K562 treated with DMSO at 1 percent for 48 hours (cell line): ENCODE data around the gene WFDC9. TPM values are rescaled to one million over a fixed set of nuclear protein-coding genes. Genes with fewer than 3 reads are reported as not detected.

Experiments used
- total RNA-seq: library from RNA; unstranded; fragments of 300-600 nt; gene quantifications from 2 replicates; pipeline ENCODE4 v1.2.3, GENCODE V29; 2022; ENCODE audit warnings: low replicate concordance; ENCODE audit errors: extremely low read depth

WFDC9 gene
- total RNA-seq: not detected in 2 replicates

DNA sequence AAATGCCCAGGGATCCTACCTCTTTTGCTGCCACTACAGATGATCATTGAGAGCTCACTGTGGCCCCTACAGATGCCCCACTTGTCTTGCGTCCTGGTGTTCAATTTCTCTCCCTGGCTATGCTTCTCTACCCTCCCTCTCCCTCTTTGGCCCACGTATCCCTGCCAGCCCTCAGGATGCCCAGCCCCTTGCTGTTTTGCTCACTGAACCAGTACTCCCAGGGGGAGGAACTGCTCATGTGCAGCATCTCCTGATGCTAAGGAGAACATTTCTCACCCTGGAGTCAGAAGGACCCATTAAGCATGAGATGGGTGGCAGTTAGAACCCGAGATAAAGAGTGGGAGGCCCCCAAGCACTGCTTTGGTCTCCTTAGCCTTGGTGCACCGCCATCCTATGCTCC lies at the start of gene WFDC9:
WFDC9 (minus strand) TSS at position 101 of the 400 bp plus-strand sequence. CDS start 21,103 bp downstream, outside the sequence.

DNA sequence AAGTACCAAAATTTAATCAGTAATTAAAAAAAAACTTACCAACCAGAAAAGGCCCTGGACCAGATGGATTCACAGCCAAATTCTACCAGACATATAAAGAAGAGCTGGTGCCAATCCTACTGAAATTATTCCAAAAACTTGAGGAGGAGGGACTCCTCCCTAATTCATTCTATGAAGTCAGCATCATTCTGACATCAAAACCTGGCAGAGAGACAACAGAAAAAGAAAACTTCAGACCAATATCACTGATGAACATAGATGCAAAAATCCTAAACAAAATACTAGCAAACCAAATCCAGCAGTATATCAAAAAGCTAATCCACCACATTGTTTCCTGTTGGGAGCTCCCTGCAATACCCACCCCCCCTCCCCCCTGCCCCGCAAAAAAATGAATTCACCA lies 39.1 kb upstream of the WFDC9 start, which contains the start of gene WFDC11:
WFDC11 (minus strand) TSS at position 101 of the 400 bp plus-strand sequence. CDS start 19,639 bp downstream, outside the sequence.

DNA sequence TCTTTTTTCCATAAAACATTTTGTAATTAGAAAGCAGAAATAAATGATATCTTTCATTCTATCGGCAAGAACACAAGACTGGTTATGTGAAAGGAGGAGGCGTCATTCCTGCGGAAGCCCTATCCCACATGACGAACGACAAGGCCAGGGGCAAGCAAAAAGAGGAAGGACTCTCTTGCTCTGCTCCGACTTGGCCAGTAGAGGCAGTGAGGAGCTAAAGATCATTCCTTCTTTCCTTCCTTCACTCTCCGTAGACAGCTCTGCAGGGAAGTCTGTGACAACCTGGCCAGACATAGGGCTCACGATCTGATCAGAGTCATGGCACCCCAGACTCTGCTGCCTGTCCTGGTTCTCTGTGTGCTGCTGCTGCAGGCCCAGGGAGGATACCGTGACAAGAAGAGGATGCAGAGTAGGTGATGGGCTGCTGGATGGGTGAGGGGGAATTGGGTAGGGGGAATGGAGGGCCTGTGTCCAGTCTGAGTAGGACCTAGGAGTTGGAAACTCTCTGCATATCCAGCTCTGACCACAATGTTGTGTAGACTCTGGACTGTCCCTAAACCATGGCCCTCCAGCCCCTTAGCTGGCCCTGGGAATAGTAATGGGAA lies 1.5 kb downstream of the WFDC9 start, which contains the start of gene WFDC10A:
WFDC10A (plus strand) TSS at position 244 of the 605 bp plus-strand sequence; CDS start at position 319, 75 bp downstream.

DNA sequence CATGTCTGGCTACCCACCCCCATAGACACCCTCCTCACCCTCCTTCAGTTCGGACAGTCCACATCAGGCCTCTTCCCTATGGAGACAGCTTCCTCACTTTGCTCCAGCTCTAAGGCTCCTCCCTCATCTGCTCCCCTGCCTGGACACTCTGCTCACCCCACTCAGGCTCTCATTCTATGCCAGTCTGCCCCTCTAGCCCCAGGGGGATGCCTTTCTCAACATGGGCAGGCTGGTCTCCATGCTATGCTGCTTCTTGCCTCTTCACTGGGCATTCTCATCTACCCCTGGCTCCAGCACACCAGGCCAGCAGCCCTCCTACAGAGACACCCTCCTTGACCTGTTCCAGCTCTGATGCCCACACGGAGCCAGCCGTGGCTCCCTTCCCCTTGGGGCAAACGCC lies 51.9 kb downstream of the WFDC9 start, which contains the start of gene WFDC8:
WFDC8 (minus strand) TSS at position 101 of the 400 bp plus-strand sequence; CDS start at position 64, 37 bp downstream.

Other genes with a start within 250 kb of the WFDC9 start
- not detected in 2 replicates for gene DBNDD2, start 223.0 kb downstream of the WFDC9 start, total RNA-seq
- not detected in 2 replicates for gene PIGT, start 215.1 kb downstream of the WFDC9 start, total RNA-seq
- not detected in 2 replicates for gene WFDC2, start 161.5 kb downstream of the WFDC9 start, total RNA-seq
- not detected in 2 replicates for gene SPINT3, start 115.7 kb downstream of the WFDC9 start, total RNA-seq
- gene WFDC6, start 91.8 kb downstream of the WFDC9 start, total RNA-seq: not detected in 2 replicates
- not detected in 2 replicates for gene EPPIN, start 83.9 kb downstream of the WFDC9 start, total RNA-seq
- not detected in 2 replicates for gene WFDC8, start 52.0 kb downstream of the WFDC9 start, total RNA-seq
- not detected in 2 replicates for gene WFDC10A, start 1.5 kb downstream of the WFDC9 start, total RNA-seq
- not detected in 2 replicates for gene WFDC11, start 39.0 kb upstream of the WFDC9 start, total RNA-seq
- gene WFDC13, start 70.8 kb upstream of the WFDC9 start, total RNA-seq: not detected in 2 replicates
- not detected in 2 replicates for gene WFDC10B, start 73.7 kb upstream of the WFDC9 start, total RNA-seq
- not detected in 2 replicates for gene SPINT4, start 91.1 kb upstream of the WFDC9 start, total RNA-seq
- not detected in 2 replicates for gene WFDC3, start 160.6 kb upstream of the WFDC9 start, total RNA-seq
- not detected in 2 replicates for gene DNTTIP1, start 160.7 kb upstream of the WFDC9 start, total RNA-seq
- gene UBE2C, start 181.4 kb upstream of the WFDC9 start, total RNA-seq: not detected in 2 replicates
- not detected in 2 replicates for gene TNNC2, start 196.0 kb upstream of the WFDC9 start, total RNA-seq
- not detected in 2 replicates for gene SNX21, start 202.5 kb upstream of the WFDC9 start, total RNA-seq
- not detected in 2 replicates for gene ACOT8, start 226.1 kb upstream of the WFDC9 start, total RNA-seq
- gene ZSWIM3, start 226.3 kb upstream of the WFDC9 start, total RNA-seq: not detected in 2 replicates
- gene ZSWIM1, start 249.9 kb upstream of the WFDC9 start, total RNA-seq: not detected in 2 replicates